ENCODE measurements around the gene NBAS.

Gene NBAS

DNA sequence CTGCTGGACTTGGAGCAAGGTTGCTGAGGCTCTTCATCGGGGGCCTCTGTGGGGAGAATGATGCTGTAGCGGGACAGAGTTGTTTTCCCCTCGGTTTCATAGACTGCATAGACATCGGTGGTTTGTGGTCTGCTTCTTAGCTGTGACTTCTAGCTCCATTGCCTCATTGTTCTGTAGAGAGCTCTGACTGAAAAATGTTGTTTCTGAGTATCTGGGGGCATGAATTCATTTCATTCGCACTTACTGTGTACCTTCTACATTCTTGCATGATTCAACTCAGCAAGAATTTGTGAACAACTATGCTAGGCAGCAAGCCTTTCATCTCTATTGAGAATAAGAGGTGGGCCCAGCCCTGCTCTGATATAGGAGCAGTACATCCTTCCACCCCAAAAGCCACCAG, 406.8 kb downstream of the NBAS start:
- H3K4me3 ChIP-seq (replicated peaks in 1 of 2; ENCODE audit: low read depth in 2 of 2, low read length in 2 of 2) = no peak overlapping the region
- DNase-seq (ENCODE audit: low read depth in 2 of 2) = peak in 1 of 2 donors; percentile 31
- no peak for TF ChIP-seq CTCF (IDR thresholded peaks at IDR 0.05; ENCODE audit: low read depth, low read length)

GRCh38 chr2:15152382-15152781, 408.8 kb downstream of the NBAS start:
- no peak for TF ChIP-seq CTCF (IDR thresholded peaks at IDR 0.05; ENCODE audit: low read depth, low read length)
- H3K4me3 ChIP-seq (replicated peaks in 1 of 2; ENCODE audit: low read depth in 2 of 2, low read length in 2 of 2) = no peak overlapping the region
- DNase-seq (ENCODE audit: low read depth in 2 of 2) = no peak

DNA sequence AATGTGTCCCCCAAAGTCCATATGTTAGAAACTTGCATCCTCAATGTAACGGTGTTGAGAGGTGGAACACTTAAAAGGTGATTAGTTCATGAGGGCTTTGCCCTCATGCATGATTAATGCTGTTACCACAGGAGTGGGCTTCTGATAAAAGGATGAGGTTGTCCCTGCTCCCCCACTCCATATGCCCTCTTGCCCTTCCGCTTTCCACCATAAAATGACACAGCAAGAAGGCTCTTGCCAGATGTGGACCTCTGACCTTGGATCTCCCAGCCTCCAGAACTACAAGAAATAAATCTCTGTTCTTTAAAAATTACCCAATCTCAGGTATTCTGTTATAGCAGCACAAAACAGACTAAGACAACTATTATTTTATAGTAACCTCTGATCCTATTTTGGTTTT, 412.1 kb downstream of the NBAS start:
- H3K4me3 ChIP-seq (replicated peaks in 1 of 2; ENCODE audit: low read depth in 2 of 2, low read length in 2 of 2) = no peak overlapping the region
- TF ChIP-seq CTCF (IDR thresholded peaks at IDR 0.05; ENCODE audit: low read depth, low read length) = no peak
- DNase-seq (ENCODE audit: low read depth in 2 of 2) = no peak

GRCh38 chr2:15147591-15147990, 413.5 kb downstream of the NBAS start:
- H3K4me3 ChIP-seq (replicated peaks in 1 of 2; ENCODE audit: low read depth in 2 of 2, low read length in 2 of 2) = no peak overlapping the region
- DNase-seq (ENCODE audit: low read depth in 2 of 2) = no peak
- TF ChIP-seq CTCF (IDR thresholded peaks at IDR 0.05; ENCODE audit: low read depth, low read length) = no peak

GRCh38 chr2:15146960-15147359, 414.2 kb downstream of the NBAS start:
- TF ChIP-seq CTCF (IDR thresholded peaks at IDR 0.05; ENCODE audit: low read depth, low read length) = no peak
- no peak overlapping the region for H3K4me3 ChIP-seq (replicated peaks in 1 of 2; ENCODE audit: low read depth in 2 of 2, low read length in 2 of 2)
- DNase-seq (ENCODE audit: low read depth in 2 of 2) = no peak

DNA sequence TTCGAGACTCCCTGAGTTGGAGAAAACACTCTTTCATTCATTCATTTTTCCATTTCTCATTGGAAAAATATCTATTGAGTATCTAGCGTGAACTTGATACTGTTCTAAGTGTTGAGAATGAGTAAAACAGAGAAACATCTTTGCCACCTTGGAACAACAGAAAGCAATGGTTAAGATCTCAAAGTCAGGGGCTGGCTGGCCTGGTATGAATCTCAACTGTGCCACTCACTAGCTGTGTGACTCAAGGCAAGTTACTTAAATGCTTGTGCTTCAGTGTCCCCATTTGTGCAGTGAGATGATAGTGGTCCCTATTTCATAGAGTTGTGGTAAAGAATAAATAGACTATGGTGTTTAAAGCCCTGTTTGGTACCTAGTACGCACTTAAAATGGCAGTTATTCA, 415.2 kb downstream of the NBAS start:
- TF ChIP-seq CTCF (IDR thresholded peaks at IDR 0.05; ENCODE audit: low read depth, low read length) = no peak
- no peak for DNase-seq (ENCODE audit: low read depth in 2 of 2)
- H3K4me3 ChIP-seq (replicated peaks in 1 of 2; ENCODE audit: low read depth in 2 of 2, low read length in 2 of 2) = no peak overlapping the region

DNA sequence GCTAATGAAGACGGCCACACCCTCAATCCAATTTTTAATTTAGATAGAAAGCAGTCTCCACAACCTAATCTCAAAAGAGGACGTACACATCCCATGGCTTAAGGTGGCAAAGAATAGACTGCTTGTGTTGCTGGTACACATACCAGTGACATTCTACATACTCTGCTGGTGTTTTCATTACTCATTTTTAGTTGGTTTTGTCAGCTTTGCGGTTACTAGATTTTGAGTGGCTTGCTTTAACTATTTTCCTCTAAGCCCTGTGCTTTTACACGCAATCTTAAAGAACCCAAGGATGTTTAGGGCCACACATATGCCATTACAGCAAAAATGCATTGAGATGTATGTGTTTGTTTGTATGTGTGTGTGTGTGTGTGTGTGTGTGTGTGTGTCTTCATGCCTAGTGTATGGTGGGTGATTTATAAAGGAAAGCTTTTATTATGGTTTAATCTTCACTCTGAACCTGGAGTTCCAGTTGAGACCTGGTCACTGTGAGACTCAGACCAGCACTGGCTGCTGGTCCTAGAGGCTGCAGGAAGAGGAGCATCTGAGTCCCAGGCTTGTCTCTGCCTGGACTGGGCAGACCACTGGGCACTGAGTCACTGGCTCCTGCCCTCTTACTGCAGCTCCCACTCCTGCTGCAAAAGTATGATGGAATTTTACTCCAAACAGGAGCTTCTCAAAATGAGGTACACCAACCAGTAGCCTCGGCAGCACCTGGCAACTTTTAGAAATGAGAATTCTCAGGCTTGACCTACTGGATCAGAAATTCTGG, 415.9 kb downstream of the NBAS start:
- H3K4me3 ChIP-seq (replicated peaks in 1 of 2; ENCODE audit: low read depth in 2 of 2, low read length in 2 of 2) = no peak overlapping the region
- no peak for TF ChIP-seq CTCF (IDR thresholded peaks at IDR 0.05; ENCODE audit: low read depth, low read length)
- DNase-seq (ENCODE audit: low read depth in 2 of 2) = no peak

Measured in cardiac fibroblast (primary cell).